ENCODE results near the gene ACOX1.

DNA sequence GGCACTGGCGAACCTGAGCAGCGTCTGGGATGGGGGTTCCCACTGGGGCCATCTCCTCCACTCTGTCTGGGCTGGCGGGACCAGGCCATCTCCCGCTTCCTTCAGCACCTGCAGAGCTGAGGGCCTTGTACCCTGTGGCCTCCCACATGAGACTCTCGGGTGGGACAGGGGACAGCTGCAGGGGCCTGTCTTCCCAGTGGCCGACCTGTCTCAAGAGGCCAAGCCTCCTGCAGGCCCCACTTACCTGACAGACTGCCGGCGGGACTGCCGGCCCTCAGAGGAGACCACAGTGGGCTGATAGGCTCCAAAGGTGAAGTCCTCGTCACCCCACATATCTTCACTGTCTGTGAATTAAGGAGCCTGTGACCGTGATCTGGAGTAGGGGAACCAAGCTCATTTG, 53.9 kb downstream of the ACOX1 start:
- TF ChIP-seq, protein P1, sequence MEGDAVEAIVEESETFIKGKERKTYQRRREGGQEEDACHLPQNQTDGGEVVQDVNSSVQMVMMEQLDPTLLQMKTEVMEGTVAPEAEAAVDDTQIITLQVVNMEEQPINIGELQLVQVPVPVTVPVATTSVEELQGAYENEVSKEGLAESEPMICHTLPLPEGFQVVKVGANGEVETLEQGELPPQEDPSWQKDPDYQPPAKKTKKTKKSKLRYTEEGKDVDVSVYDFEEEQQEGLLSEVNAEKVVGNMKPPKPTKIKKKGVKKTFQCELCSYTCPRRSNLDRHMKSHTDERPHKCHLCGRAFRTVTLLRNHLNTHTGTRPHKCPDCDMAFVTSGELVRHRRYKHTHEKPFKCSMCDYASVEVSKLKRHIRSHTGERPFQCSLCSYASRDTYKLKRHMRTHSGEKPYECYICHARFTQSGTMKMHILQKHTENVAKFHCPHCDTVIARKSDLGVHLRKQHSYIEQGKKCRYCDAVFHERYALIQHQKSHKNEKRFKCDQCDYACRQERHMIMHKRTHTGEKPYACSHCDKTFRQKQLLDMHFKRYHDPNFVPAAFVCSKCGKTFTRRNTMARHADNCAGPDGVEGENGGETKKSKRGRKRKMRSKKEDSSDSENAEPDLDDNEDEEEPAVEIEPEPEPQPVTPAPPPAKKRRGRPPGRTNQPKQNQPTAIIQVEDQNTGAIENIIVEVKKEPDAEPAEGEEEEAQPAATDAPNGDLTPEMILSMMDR (tag by site-specific recombination; IDR thresholded peaks at IDR 0.05): no peak
- TF ChIP-seq GLI4 (tag by site-specific recombination; IDR thresholded peaks at IDR 0.05) (no peak), ZNF776 (tag by site-specific recombination; IDR thresholded peaks at IDR 0.05; ENCODE audit: borderline replicate concordance) (no peak), YY2 (tag by site-specific recombination; IDR thresholded peaks at IDR 0.05) (no peak), EGR2 (tag by site-specific recombination; IDR thresholded peaks at IDR 0.05; ENCODE audit: low read depth) (no peak), ZBTB8A (tag by site-specific recombination; IDR thresholded peaks at IDR 0.05) (no peak)
- TF ChIP-seq, protein P2, sequence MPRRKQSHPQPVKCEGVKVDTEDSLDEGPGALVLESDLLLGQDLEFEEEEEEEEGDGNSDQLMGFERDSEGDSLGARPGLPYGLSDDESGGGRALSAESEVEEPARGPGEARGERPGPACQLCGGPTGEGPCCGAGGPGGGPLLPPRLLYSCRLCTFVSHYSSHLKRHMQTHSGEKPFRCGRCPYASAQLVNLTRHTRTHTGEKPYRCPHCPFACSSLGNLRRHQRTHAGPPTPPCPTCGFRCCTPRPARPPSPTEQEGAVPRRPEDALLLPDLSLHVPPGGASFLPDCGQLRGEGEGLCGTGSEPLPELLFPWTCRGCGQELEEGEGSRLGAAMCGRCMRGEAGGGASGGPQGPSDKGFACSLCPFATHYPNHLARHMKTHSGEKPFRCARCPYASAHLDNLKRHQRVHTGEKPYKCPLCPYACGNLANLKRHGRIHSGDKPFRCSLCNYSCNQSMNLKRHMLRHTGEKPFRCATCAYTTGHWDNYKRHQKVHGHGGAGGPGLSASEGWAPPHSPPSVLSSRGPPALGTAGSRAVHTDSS (tag by site-specific recombination; IDR thresholded peaks at IDR 0.05): no peak
- TF ChIP-seq, protein P3, sequence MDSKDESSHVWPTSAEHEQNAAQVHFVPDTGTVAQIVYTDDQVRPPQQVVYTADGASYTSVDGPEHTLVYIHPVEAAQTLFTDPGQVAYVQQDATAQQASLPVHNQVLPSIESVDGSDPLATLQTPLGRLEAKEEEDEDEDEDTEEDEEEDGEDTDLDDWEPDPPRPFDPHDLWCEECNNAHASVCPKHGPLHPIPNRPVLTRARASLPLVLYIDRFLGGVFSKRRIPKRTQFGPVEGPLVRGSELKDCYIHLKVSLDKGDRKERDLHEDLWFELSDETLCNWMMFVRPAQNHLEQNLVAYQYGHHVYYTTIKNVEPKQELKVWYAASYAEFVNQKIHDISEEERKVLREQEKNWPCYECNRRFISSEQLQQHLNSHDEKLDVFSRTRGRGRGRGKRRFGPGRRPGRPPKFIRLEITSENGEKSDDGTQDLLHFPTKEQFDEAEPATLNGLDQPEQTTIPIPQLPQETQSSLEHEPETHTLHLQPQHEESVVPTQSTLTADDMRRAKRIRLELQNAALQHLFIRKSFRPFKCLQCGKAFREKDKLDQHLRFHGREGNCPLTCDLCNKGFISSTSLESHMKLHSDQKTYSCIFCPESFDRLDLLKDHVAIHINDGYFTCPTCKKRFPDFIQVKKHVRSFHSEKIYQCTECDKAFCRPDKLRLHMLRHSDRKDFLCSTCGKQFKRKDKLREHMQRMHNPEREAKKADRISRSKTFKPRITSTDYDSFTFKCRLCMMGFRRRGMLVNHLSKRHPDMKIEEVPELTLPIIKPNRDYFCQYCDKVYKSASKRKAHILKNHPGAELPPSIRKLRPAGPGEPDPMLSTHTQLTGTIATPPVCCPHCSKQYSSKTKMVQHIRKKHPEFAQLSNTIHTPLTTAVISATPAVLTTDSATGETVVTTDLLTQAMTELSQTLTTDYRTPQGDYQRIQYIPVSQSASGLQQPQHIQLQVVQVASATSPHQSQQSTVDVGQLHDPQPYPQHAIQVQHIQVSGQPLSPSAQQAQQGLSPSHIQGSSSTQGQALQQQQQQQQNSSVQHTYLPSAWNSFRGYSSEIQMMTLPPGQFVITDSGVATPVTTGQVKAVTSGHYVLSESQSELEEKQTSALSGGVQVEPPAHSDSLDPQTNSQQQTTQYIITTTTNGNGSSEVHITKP (tag by site-specific recombination; IDR thresholded peaks at IDR 0.05): no peak

Measured in HEK293 (cell line).